OCI-LY1 (cell line): ENCODE data around the gene PRKRA.

Experiments used
- EZH2 ChIP-seq: fragments of 200-600 bp; sonication (generic), shearing (Covaris generic); IDR thresholded peaks from 2 replicates; pipeline ENCODE4 v1.8.0; 2017; ENCODE audit warnings: borderline replicate concordance, mixed run types, mild to moderate bottlenecking, antibody characterized with exemption, low read length, moderate library complexity, mixed read lengths
- TF ChIP-seq, protein P1 (sequence below): fragments of 200-600 bp; sonication (generic), shearing (Covaris generic); IDR thresholded peaks from 2 replicates; pipeline ENCODE4 v1.5.1; 2017; ENCODE audit warnings: mild to moderate bottlenecking, antibody characterized with exemption, low read length, moderate library complexity, mixed read lengths

DNA sequence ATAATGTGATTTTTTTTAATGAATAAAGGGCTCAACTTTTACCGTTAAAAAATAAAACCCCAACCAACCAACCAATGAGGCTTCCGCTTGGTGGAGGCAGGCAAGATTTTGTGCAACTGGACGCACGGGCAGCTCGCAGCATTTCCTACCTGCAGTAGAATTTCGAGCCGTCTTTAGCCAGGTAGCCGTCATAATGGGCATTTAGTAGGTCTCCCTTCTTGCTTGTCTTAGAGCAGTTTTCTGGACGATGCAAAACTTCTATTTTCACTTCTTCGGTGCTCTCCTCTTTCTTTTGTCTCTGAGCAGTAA lies 27.1 kb upstream of the PRKRA start:
- TF ChIP-seq, protein P1, sequence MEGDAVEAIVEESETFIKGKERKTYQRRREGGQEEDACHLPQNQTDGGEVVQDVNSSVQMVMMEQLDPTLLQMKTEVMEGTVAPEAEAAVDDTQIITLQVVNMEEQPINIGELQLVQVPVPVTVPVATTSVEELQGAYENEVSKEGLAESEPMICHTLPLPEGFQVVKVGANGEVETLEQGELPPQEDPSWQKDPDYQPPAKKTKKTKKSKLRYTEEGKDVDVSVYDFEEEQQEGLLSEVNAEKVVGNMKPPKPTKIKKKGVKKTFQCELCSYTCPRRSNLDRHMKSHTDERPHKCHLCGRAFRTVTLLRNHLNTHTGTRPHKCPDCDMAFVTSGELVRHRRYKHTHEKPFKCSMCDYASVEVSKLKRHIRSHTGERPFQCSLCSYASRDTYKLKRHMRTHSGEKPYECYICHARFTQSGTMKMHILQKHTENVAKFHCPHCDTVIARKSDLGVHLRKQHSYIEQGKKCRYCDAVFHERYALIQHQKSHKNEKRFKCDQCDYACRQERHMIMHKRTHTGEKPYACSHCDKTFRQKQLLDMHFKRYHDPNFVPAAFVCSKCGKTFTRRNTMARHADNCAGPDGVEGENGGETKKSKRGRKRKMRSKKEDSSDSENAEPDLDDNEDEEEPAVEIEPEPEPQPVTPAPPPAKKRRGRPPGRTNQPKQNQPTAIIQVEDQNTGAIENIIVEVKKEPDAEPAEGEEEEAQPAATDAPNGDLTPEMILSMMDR, result no peak
- TF ChIP-seq EZH2, result no peak
